NT2/D1 (cell line): ENCODE measurements around the gene PSMD1.

ENCODE experiments used
- DNase-seq: peaks from one replicate; pipeline ENCODE4 v3.0.0-alpha.2; 2011; ENCODE audit warnings: low read depth, low spot score
- H3K27me3 ChIP-seq: 2 replicates; pipeline ENCODE4 v1.6.0; 2011; ENCODE audit warnings: mild to moderate bottlenecking; ENCODE audit not compliant: insufficient read length, insufficient read depth
- H3K36me3 ChIP-seq: 2 replicates; pipeline ENCODE4 v1.6.1; 2011; ENCODE audit warnings: mild to moderate bottlenecking, low read length, mixed read lengths; ENCODE audit not compliant: insufficient read depth, insufficient read length
- H3K4me1 ChIP-seq: 2 replicates; pipeline ENCODE4 v1.5.1; 2011; ENCODE audit not compliant: insufficient read depth, insufficient read length
- H3K4me3 ChIP-seq: 2 replicates; pipeline ENCODE4 v1.5.1; 2011; ENCODE audit warnings: low read depth; ENCODE audit not compliant: insufficient read length
- H3K9ac ChIP-seq: 2 replicates; pipeline ENCODE4 v1.6.0; 2011; ENCODE audit warnings: low read depth; ENCODE audit not compliant: insufficient read length
- H3K9me3 ChIP-seq: 2 replicates; pipeline ENCODE4 v1.5.1; 2011; ENCODE audit warnings: mild to moderate bottlenecking, low read length; ENCODE audit not compliant: insufficient read depth
- SUZ12 ChIP-seq: IDR thresholded peaks from 2 replicates; pipeline ENCODE4 v1.6.1; 2011; ENCODE audit not compliant: insufficient read length, insufficient read depth; ENCODE audit errors: extremely low read depth
- YY1 ChIP-seq: IDR thresholded peaks from 2 replicates; pipeline ENCODE4 v1.6.1; 2011; ENCODE audit not compliant: insufficient read length, insufficient read depth
- ZNF274 ChIP-seq: IDR thresholded peaks from 2 replicates; pipeline ENCODE4 v1.6.1; 2011; ENCODE audit warnings: mild to moderate bottlenecking, low read depth, low read length

PSMD1 gene

DNA sequence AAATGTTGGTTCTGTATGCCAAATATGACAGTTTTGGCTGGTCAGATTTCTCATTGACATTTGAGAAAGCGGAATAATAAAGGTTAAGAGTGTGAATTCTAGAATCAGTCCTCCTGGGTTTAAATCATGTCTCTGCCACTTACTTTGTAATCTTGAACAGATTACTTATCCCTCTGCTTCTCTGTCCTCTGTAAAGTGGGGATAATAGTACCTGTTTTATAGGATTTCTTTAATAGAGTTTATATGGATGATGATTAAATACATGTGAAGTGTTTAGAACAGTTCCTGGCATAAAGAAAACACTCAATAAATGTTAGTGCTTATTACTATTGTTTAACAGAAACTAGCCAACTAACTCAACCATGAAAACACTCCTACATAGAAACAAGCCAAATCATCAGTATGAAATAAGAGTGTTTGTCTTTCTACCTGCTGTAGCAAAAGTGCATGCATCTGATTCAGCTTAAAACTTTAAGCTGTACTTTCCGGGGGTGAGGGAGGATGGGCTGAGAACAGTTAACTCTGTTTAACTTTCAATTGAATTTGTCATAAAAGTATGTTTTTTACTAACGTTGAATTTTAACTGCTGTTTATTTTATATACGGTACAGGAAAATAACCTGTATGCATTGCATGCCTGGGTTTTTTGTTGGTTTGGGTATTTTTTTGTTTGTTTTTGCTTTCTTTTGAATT is 61.4 kb downstream of the PSMD1 start:
- Histone ChIP-seq H3K4me1 (no peaks in the 10 kb centered on the region), H3K9ac (no peak overlapping the region), H3K27me3 (no peaks in the 10 kb centered on the region), H3K36me3 (peaks cover 14% of the 10 kb centered on the region), H3K9me3 (no peaks in the 10 kb centered on the region), H3K4me3 (no peak overlapping the region)
- TF ChIP-seq ZNF274 (no peak), SUZ12 (no peak), YY1 (no peak)
- no peak for DNase-seq

DNA sequence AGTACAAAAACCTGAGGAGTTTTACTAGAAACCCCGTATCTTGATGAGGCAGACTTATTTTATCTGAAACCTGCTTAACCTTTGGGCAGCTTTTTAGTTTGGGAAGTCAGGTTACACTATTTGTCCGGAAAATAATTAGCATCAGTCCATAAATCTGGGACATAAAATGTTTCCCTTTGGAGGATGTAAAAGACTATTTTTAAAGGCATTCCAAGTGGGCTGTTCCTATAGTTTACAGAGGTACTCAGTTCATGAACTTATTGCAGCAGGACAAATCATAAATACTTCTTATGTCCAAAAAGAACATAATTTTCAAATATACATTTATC is 61.9 kb downstream of the PSMD1 start:
- no peak overlapping the region for H3K4me3 ChIP-seq
- peaks cover 10% of the 10 kb centered on the region for H3K36me3 ChIP-seq
- DNase-seq, result no peak
- H3K4me1 ChIP-seq, result no peaks in the 10 kb centered on the region
- no peaks in the 10 kb centered on the region for H3K27me3 ChIP-seq
- H3K9me3 ChIP-seq, result no peaks in the 10 kb centered on the region
- no peak overlapping the region for H3K9ac ChIP-seq
- no peak for TF ChIP-seq ZNF274
- no peak for TF ChIP-seq SUZ12
- no peak for TF ChIP-seq YY1

DNA sequence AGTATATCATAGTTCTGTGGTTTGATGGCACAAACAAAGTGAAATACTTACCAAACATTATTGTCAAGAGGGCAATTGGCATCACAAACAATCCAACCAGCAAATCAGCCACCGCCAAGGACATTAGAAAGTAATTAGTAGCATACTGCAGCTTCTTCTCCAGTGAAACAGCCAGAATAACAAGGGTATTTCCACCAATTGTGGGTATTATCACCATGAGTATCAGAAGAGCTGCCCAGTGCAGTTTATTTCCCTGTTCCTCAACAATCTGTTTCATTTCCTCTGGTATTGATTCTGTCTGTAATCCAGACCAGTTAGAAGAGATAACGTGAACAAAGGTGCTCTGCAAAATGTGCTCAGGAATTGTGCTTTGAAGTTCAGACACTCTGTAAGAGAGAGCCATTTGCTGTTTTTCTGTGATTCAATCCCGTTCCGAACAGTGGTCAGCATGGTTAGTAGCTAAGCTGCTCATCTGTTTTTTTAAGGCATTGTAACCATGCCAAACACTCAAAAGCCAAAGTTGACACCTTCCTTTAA is 66.8 kb downstream of the PSMD1 start:
- Histone ChIP-seq H3K9me3 (no peaks in the 10 kb centered on the region), H3K4me1 (no peaks in the 10 kb centered on the region), H3K4me3 (no peak overlapping the region), H3K9ac (no peak overlapping the region), H3K36me3 (peaks cover 2% of the 10 kb centered on the region), H3K27me3 (no peaks in the 10 kb centered on the region)
- no peak for DNase-seq
- TF ChIP-seq ZNF274, result no peak

DNA sequence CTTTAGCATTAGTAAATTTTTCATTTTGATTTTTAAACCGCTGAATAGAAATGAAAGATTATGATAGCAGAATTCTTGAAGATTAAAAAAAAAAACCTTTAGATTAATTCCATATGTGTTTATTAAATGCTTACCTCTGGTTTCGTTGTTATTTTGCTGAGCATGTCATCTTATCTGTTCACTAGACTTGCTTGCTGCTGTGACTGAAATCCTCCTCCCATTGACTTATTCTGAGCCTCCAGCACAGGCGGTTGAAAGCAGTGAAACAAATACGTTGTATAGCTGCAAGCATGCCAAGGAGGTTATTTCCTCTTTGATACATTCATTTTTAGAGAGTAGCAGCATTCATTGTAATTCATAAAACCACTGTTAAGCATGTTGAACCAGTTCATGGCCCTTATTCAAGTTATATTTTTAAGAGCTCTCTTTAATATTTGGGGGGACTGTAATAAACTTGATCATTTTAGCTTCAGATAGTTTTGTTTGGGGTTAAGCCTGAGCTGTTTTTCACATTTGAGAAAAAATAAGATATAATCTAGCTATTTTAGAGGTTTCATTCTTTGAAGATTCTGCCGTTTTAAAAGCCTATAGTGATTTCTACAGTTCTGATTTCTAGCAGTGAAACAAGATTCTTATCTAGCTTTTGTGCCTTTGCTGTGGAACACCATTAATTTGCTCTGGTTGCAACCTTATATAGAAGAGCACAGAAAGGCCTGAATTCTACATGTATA is 68.3 kb downstream of the PSMD1 start, which contains the start of gene HTR2B:
Gene HTR2B, minus strand, starts transcription at position 205 of the 731 bp plus-strand sequence. CDS start 1,278 bp downstream, outside the sequence.
- TF ChIP-seq ZNF274, result no peak
- no peak for TF ChIP-seq SUZ12
- no peak for TF ChIP-seq YY1
- H3K9ac ChIP-seq, result no peak within 1 kb of the TSS
- H3K9me3 ChIP-seq, result no peaks in the 10 kb centered on the region
- no peak within 1 kb of the TSS for H3K4me3 ChIP-seq
- DNase-seq, result no peak
- peaks cover 2% of the 10 kb centered on the region for H3K36me3 ChIP-seq
- no peaks in the 10 kb centered on the region for H3K4me1 ChIP-seq
- H3K27me3 ChIP-seq, result no peaks in the 10 kb centered on the region

DNA sequence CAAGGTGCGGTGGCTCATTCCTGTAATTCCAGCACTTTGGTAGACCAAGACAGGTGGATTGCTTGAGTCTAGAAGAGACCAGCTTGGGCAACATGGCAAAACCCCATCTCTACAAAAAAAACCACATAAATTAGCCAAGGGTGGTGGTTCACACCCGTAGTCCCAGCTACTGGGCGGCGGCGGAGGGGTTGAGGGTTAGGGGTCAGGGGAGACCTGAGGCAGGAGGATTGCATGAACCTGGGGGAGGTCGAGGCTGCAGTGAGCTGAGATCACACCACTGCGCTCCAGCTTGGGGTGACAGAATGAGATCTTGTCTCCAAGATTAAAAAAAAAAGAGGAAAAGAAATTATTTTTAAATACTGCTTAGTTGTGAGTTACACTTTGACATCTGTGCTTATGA is 69.5 kb downstream of the PSMD1 start:
- H3K4me1 ChIP-seq, result no peaks in the 10 kb centered on the region
- no peaks in the 10 kb centered on the region for H3K27me3 ChIP-seq
- no peaks in the 10 kb centered on the region for H3K9me3 ChIP-seq
- TF ChIP-seq ZNF274 (no peak), SUZ12 (no peak), YY1 (no peak)
- H3K9ac ChIP-seq, result no peak overlapping the region
- no peak for DNase-seq
- H3K4me3 ChIP-seq, result no peak overlapping the region
- peaks cover 2% of the 10 kb centered on the region for H3K36me3 ChIP-seq

DNA sequence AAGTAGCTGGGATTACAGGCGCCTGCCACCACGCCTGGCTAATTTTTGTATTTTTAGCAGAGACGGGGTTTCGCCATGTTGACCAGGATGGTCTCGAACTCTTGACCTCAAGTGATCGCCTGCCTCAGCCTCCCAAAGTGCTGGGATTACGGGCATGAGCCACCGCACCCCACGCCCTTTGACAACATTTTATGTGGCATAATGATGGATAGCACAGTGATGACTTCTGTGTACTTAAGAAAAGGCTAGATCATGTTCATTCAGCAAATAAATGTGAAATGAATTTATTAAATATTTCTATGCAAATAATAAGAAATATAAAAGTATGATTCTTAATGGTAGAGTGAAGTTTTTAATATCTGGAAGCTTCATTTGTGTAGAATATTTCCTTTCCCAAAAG is 70.8 kb downstream of the PSMD1 start:
- DNase-seq, result no peak
- H3K9me3 ChIP-seq, result no peaks in the 10 kb centered on the region
- H3K9ac ChIP-seq, result no peak overlapping the region
- no peak for TF ChIP-seq YY1
- no peak for TF ChIP-seq SUZ12
- no peak for TF ChIP-seq ZNF274
- no peaks in the 10 kb centered on the region for H3K36me3 ChIP-seq
- no peaks in the 10 kb centered on the region for H3K4me1 ChIP-seq
- H3K4me3 ChIP-seq, result no peak overlapping the region
- no peaks in the 10 kb centered on the region for H3K27me3 ChIP-seq

DNA sequence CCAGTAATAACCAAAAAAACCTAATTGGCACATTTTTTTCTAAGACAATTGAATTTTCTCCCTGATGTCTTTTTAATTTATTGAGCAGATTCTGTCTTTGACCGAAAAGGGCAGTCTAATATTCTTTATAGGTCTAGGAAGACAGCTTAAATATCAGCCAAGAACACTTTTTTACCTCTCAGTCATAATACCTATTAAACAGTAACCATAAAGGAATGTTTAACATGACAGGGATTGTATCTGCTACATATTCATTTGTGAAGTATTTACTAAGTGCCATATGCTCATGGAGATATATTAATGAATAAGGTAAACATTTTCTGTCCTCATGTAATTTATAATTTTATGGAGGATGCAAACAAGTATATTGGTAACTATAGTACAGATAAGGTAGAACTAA is 71.3 kb downstream of the PSMD1 start:
- TF ChIP-seq ZNF274 (no peak), SUZ12 (no peak)

More for the DNA sequence above, 71.3 kb downstream of the PSMD1 start:
- no peaks in the 10 kb centered on the region for H3K4me1 ChIP-seq
- DNase-seq, result no peak
- no peak overlapping the region for H3K9ac ChIP-seq
- H3K4me3 ChIP-seq, result no peak overlapping the region
- H3K36me3 ChIP-seq, result no peaks in the 10 kb centered on the region
- no peaks in the 10 kb centered on the region for H3K9me3 ChIP-seq
- no peaks in the 10 kb centered on the region for H3K27me3 ChIP-seq
